OCI-LY7 (cell line): ENCODE results near the gene GP1BB. TPM values are rescaled to one million over a fixed set of nuclear protein-coding genes. Genes with fewer than 3 reads are reported as not detected.

Source experiments
- BruUV-seq: library from RNA; stranded (reverse); fragments of 400-500 nt; replicated peaks from 2 replicates; lab custom pipeline; 2021; lab: Mats Ljungman, UMichigan
- CTCF ChIA-PET: fragments of 300-600 bp; sonication (Branson Sonifier 250); formaldehyde crosslinking; loops from one replicate; lab custom pipeline; 2022; ENCODE audit warnings: antibody characterized with exemption; ENCODE audit not compliant: unreplicated experiment; lab: Charles Lee
- POLR2A ChIA-PET: fragments of 300-600 bp; sonication (Branson Sonifier 250); formaldehyde crosslinking; loops from one replicate; lab custom pipeline; 2022; ENCODE audit warnings: antibody characterized with exemption; lab: Charles Lee
- DNase-seq: peaks from one replicate; pipeline ENCODE4 v3.0.0-alpha.2; 2015; ENCODE audit warnings: low spot score
- H2AFZ ChIP-seq: fragments of 200-600 bp; sonication (generic), shearing (Covaris generic); 2 replicates; pipeline ENCODE4 v1.6.1; 2014; ENCODE audit warnings: mild to moderate bottlenecking, antibody characterized with exemption, low read length, moderate library complexity
- H3K27ac ChIP-seq: fragments of 200-600 bp; sonication (generic); 2 replicates; pipeline ENCODE4 v1.5.1; 2014; ENCODE audit warnings: mixed run types, low read depth, mild to moderate bottlenecking, moderate library complexity, low read length, inconsistent platforms; ENCODE audit not compliant: poor library complexity, severe bottlenecking
- H3K36me3 ChIP-seq: fragments of 200-600 bp; sonication (generic); 2 replicates; pipeline ENCODE4 v1.6.1; 2014; ENCODE audit warnings: mild to moderate bottlenecking, antibody characterized with exemption, low read length, moderate library complexity, mixed read lengths; ENCODE audit not compliant: insufficient read depth
- H3K4me1 ChIP-seq: fragments of 200-600 bp; sonication (generic); 2 replicates; pipeline ENCODE4 v1.5.1; 2014; ENCODE audit warnings: mild to moderate bottlenecking, low read length; ENCODE audit not compliant: insufficient read depth, poor library complexity, severe bottlenecking
- H3K4me2 ChIP-seq: fragments of 200-600 bp; sonication (generic); 2 replicates; pipeline ENCODE4 v1.6.1; 2014; ENCODE audit warnings: mild to moderate bottlenecking, low read length
- H3K4me3 ChIP-seq: fragments of 200-600 bp; sonication (generic); 2 replicates; pipeline ENCODE4 v1.5.1; 2014; ENCODE audit warnings: mild to moderate bottlenecking, low read depth, low read length; ENCODE audit not compliant: poor library complexity, severe bottlenecking
- H3K79me2 ChIP-seq: fragments of 200-600 bp; sonication (generic); 2 replicates; pipeline ENCODE4 v1.6.1; 2016; ENCODE audit warnings: low read depth, mild to moderate bottlenecking, low read length, moderate library complexity, mixed read lengths; ENCODE audit not compliant: insufficient read depth
- H3K9me2 ChIP-seq: fragments of 200-600 bp; sonication (generic); 2 replicates; pipeline ENCODE4 v1.6.1; 2016; ENCODE audit warnings: mild to moderate bottlenecking, low read length, mixed read lengths; ENCODE audit not compliant: insufficient read depth
- H3K9me3 ChIP-seq: fragments of 200-600 bp; sonication (generic); 2 replicates; pipeline ENCODE4 v1.6.1; 2014; ENCODE audit warnings: mild to moderate bottlenecking, mixed run types, low read length, mixed read lengths
- H4K20me1 ChIP-seq: fragments of 200-600 bp; sonication (generic); 2 replicates; pipeline ENCODE4 v1.6.1; 2014; ENCODE audit warnings: mild to moderate bottlenecking, antibody characterized with exemption, low read length, moderate library complexity, mixed read lengths; ENCODE audit not compliant: insufficient read depth
- CTCF ChIP-seq: fragments of 200-600 bp; sonication (generic); conservative IDR thresholded peaks from 2 replicates; pipeline ENCODE4 v1.5.1; 2014; ENCODE audit warnings: mild to moderate bottlenecking, antibody characterized with exemption, low read length, moderate library complexity, mixed read lengths
- EZH2phosphoT487 ChIP-seq: fragments of 200-600 bp; sonication (generic); IDR thresholded peaks from 2 replicates; pipeline ENCODE4 v1.6.1; 2018; ENCODE audit warnings: low read depth, borderline replicate concordance, mild to moderate bottlenecking, mixed run types, antibody characterized with exemption, low read length, moderate library complexity, mixed read lengths
- intact Hi-C: fragments of 100-400 bp; cut with micrococcal nuclease; formaldehyde crosslinking; loops from one replicate; pipeline ENCODE4 v1.10.0; 2022; ENCODE audit not compliant: unreplicated experiment
- total RNA-seq, 2 experiments: library from RNA; depleted of rRNA in 1 of 2; stranded (reverse); fragments of >200 nt in 1 of 2; shearing (Covaris generic) in 1 of 2; gene quantifications; 2 replicates each; pipeline ENCODE4 v1.2.3, GENCODE V29; 2014 to 2022

GP1BB gene
- total RNA-seq, 2 experiments from 2014 or later: not detected

GRCh38 chr22:19748139-19748538 is 24.8 kb downstream of the GP1BB start:
- H3K9me3 ChIP-seq: no peaks in the 10 kb centered on the region
- H3K4me2 ChIP-seq: no peak overlapping the region
- H2AFZ ChIP-seq: no peak overlapping the region
- no peak overlapping the region for H3K27ac ChIP-seq
- H3K79me2 ChIP-seq: no peaks in the 10 kb centered on the region
- no peak for TF ChIP-seq EZH2phosphoT487
- TF ChIP-seq CTCF: no peak
- no TSS peak for BruUV-seq
- no peaks in the 10 kb centered on the region for H3K4me1 ChIP-seq
- H3K4me3 ChIP-seq: no peak overlapping the region
- ChIA-PET POLR2A (interaction anchor here (2.3 kb wide), 1 partner anchor 25 kb away, joined by 5 read pairs; no protein-coding TSS in a partner anchor), CTCF (no interaction called here)
- intact Hi-C loops: no loop called here
- no peak for DNase-seq
- no peaks in the 10 kb centered on the region for H3K9me2 ChIP-seq
- no peaks in the 10 kb centered on the region for H3K36me3 ChIP-seq
- no peaks in the 10 kb centered on the region for H4K20me1 ChIP-seq

- BruUV-seq: no TSS peak
- H3K79me2 ChIP-seq: no peaks in the 10 kb centered on the region
Observed at GRCh38 chr22:19748991-19749664, 25.8 kb downstream of the GP1BB start.

More at GRCh38 chr22:19748991-19749664, 25.8 kb downstream of the GP1BB start:
- Histone ChIP-seq H3K27ac (no peak overlapping the region), H3K4me2 (no peak overlapping the region), H3K4me3 (no peak overlapping the region), H3K36me3 (no peaks in the 10 kb centered on the region), H2AFZ (no peak overlapping the region), H3K9me2 (no peaks in the 10 kb centered on the region), H3K9me3 (no peaks in the 10 kb centered on the region), H4K20me1 (no peaks in the 10 kb centered on the region), H3K4me1 (no peaks in the 10 kb centered on the region)
- CTCF ChIA-PET: no interaction called here
- POLR2A ChIA-PET: interaction anchor here (2.3 kb wide), 1 partner anchor 24 kb away, joined by 5 read pairs; no protein-coding TSS in a partner anchor
- intact Hi-C loops: no loop called here
- no peak for TF ChIP-seq CTCF
- TF ChIP-seq EZH2phosphoT487: no peak
- no peak for DNase-seq
